ENCODE data around the gene NCOA6. TPM values are rescaled to one million over a fixed set of nuclear protein-coding genes. Genes with fewer than 3 reads are reported as not detected.

Gene NCOA6
- total RNA-seq, 1 experiment from 2014 or later: 9.8 TPM

- 0 out of 2 replicates have a peak overlapping the region, but pooled peaks have one; percentile 60 for H3K9ac ChIP-seq (ENCODE audit: low read length)
- H3K79me2 ChIP-seq (ENCODE audit: low read length): no peaks in the 10 kb centered on the region
- peak overlapping the region; percentile 94 for H2AFZ ChIP-seq (ENCODE audit: low read length)
- ChIA-PET CTCF (interaction anchor here (1.1 to 2.7 kb wide), 2 partner anchors 61 to 129 kb away, joined by 7 to 10 read pairs; no protein-coding TSS in a partner anchor), POLR2A (ENCODE audit: unreplicated experiment) (no interaction called here)
- no peaks in the 10 kb centered on the region; the same call in 1 of the 2 replicates for H4K20me1 ChIP-seq (ENCODE audit: low read length)
- BruUV-seq (replicated peaks): no TSS peak
- H3K4me3 ChIP-seq (ENCODE audit: low read length): peak overlapping the region; percentile 85
- no peaks in the 10 kb centered on the region for H3K9me3 ChIP-seq (ENCODE audit: low read length)
- TF ChIP-seq EZH2phosphoT487 (IDR thresholded peaks at IDR 0.05; ENCODE audit: borderline replicate concordance, low read length): no peak
- peak; percentile 67 for TF ChIP-seq CTCF (conservative IDR thresholded peaks at IDR 0.05; ENCODE audit: low read depth, low read length)
- TF ChIP-seq EZH2 (IDR thresholded peaks at IDR 0.05; ENCODE audit: low read length, unreplicated experiment): no peak
- H3F3A ChIP-seq (ENCODE audit: low read length, unreplicated experiment): no peaks in the 10 kb centered on the region
- peaks cover 27% of the 10 kb centered on the region for H3K4me1 ChIP-seq (ENCODE audit: insufficient read depth, low read length)
- DNase-seq: peak; percentile 34
- ATAC-seq: no peak
- peak overlapping the region; percentile 93 for H3K4me2 ChIP-seq (ENCODE audit: low read length)
- no peaks in the 10 kb centered on the region for H3K27me3 ChIP-seq (ENCODE audit: low read length)
- intact Hi-C loops (cut with micrococcal nuclease): loop anchor here (1.0 to 2.0 kb wide), 2 partner anchors 32 to 129 kb away; partner anchors contain the start of gene PIGU
- no peak overlapping the region for H3K27ac ChIP-seq (ENCODE audit: low read length)
- no peaks in the 10 kb centered on the region for H3K9me2 ChIP-seq (replicated peaks; ENCODE audit: low read length)
- no peaks in the 10 kb centered on the region for H3K36me3 ChIP-seq (ENCODE audit: low read depth, low read length)
These were observed 116.8 kb downstream of the NCOA6 start for GRCh38 chr20:34708621-34709043.

DNA sequence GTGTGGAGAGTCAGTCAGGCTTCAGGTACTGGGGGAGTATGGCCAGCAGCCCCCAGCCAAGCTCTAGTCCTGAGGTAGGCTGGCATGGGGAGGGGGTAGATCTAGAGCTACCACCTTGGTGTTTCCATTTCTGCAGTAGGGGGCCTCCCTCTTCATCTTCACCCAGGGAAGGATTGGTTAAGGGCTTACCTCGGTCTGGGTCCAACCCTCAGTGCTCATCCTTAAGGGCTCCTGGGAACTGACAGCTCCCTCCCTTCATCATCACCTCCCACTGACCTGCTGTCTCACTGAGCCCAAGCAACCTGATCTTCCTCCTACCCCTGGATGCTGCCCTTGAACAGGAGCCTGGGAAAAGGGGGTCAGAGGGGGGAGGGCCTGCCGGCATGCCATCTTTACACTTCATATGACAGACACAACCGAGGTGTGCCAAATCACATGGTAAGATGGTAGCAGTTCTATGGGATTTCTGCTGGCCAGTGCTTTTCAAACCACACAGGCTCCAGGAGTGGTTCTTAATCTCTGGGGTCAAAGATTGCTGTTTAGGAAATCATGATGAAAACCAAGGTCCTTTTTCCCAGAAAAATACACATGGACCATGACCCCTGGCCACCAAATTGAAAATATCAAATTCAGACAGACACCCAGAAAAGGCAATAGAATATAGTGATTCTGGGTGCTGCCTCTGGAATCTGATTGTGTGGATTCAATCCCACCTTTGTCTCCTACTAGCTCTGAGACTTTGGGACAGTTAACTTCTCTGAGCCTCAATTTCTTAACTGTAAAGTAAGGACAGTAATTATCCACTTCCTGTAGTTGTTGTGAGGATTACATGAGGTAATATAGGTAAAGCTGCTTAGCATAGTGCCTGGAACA lies 118.3 kb downstream of the NCOA6 start:
- Histone ChIP-seq H3K27me3 (ENCODE audit: low read length) (no peaks in the 10 kb centered on the region), H2AFZ (ENCODE audit: low read length) (no peak overlapping the region), H3K9me3 (ENCODE audit: low read length) (no peaks in the 10 kb centered on the region), H4K20me1 (ENCODE audit: low read length) (no peaks in the 10 kb centered on the region), H3F3A (ENCODE audit: low read length, unreplicated experiment) (no peaks in the 10 kb centered on the region), H3K27ac (ENCODE audit: low read length) (no peak overlapping the region), H3K4me2 (ENCODE audit: low read length) (no peak overlapping the region), H3K4me1 (ENCODE audit: insufficient read depth, low read length) (peaks cover 17% of the 10 kb centered on the region), H3K9ac (ENCODE audit: low read length) (no peak overlapping the region), H3K9me2 (replicated peaks; ENCODE audit: low read length) (no peaks in the 10 kb centered on the region), H3K4me3 (ENCODE audit: low read length) (no peak overlapping the region), H3K36me3 (ENCODE audit: low read depth, low read length) (no peaks in the 10 kb centered on the region), H3K79me2 (ENCODE audit: low read length) (no peaks in the 10 kb centered on the region)
- DNase-seq: no peak
- ChIA-PET CTCF (interaction anchor here (0.8 to 1.3 kb wide), 2 partner anchors 85 to 128 kb away, joined by 3 to 4 read pairs; no protein-coding TSS in a partner anchor), POLR2A (ENCODE audit: unreplicated experiment) (no interaction called here)
- intact Hi-C loops (cut with micrococcal nuclease): no loop called here
- no peak for TF ChIP-seq EZH2phosphoT487 (IDR thresholded peaks at IDR 0.05; ENCODE audit: borderline replicate concordance, low read length)
- ATAC-seq: no peak
- BruUV-seq (replicated peaks): no TSS peak

DNA sequence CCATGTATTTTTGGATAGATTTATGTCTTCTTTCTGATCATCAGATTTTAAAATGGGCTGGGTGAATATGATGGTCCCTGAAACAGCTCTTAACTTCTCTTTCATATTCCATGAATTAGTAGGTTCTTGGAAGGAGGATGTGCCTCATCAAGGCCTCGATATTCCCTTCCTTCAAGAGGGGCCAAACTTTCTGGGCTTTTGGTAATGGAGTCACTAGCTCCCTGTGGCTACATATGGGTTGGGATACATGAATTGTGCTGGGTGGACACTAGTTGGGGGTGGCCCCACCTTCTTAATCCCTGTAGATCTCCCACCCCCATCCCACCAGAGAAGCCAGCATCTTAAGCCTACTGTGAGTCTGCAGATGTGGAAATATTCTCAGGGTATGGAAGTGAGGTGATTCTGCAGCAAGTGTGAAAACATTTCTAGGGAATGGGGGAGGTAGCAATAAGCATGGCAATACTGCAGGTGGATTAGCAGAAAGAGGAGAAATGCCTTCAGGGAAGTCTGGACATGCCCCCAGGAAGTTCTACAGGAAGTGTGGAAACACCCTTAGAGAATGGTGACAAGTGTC lies 119.1 kb downstream of the NCOA6 start:
- H3K27ac ChIP-seq (ENCODE audit: low read length): no peak overlapping the region
- H2AFZ ChIP-seq (ENCODE audit: low read length): no peak overlapping the region
- no peak for TF ChIP-seq EZH2phosphoT487 (IDR thresholded peaks at IDR 0.05; ENCODE audit: borderline replicate concordance, low read length)
- TF ChIP-seq EZH2 (IDR thresholded peaks at IDR 0.05; ENCODE audit: low read length, unreplicated experiment): no peak
- TF ChIP-seq CTCF (conservative IDR thresholded peaks at IDR 0.05; ENCODE audit: low read depth, low read length): no peak
- H3K27me3 ChIP-seq (ENCODE audit: low read length): no peaks in the 10 kb centered on the region
- no peaks in the 10 kb centered on the region for H3K79me2 ChIP-seq (ENCODE audit: low read length)
- H4K20me1 ChIP-seq (ENCODE audit: low read length): no peaks in the 10 kb centered on the region
- DNase-seq: no peak
- no peaks in the 10 kb centered on the region for H3K36me3 ChIP-seq (ENCODE audit: low read depth, low read length)
- H3K4me3 ChIP-seq (ENCODE audit: low read length): no peak overlapping the region
- H3K4me2 ChIP-seq (ENCODE audit: low read length): no peak overlapping the region
- H3K9me2 ChIP-seq (replicated peaks; ENCODE audit: low read length): no peaks in the 10 kb centered on the region
- no peak overlapping the region for H3K9ac ChIP-seq (ENCODE audit: low read length)
- H3K4me1 ChIP-seq (ENCODE audit: insufficient read depth, low read length): peaks cover 23% of the 10 kb centered on the region
- H3K9me3 ChIP-seq (ENCODE audit: low read length): no peaks in the 10 kb centered on the region
- ChIA-PET CTCF (interaction anchor here (0.6 to 1.4 kb wide), 2 partner anchors 39 to 127 kb away, joined by 3 to 10 read pairs; no protein-coding TSS in a partner anchor), POLR2A (ENCODE audit: unreplicated experiment) (no interaction called here)
- H3F3A ChIP-seq (ENCODE audit: low read length, unreplicated experiment): no peaks in the 10 kb centered on the region
- BruUV-seq (replicated peaks): no TSS peak
- intact Hi-C loops (cut with micrococcal nuclease): no loop called here
- no peak for ATAC-seq

Measured in PC-3 (cell line).